Epithelial cell of proximal tubule (primary cell): ENCODE results near the gene PAH. TPM values are rescaled to one million over a fixed set of nuclear protein-coding genes. Genes with fewer than 3 reads are reported as not detected.

ENCODE experiments used
- DNase-seq: peaks from one replicate; pipeline ENCODE4 v3.0.0-alpha.2; 2011; ENCODE audit warnings: low read depth
- H3K4me3 ChIP-seq: 2 replicates; pipeline ENCODE4 v1.5.1; 2011; ENCODE audit warnings: low read depth, mild to moderate bottlenecking, low read length
- CTCF ChIP-seq: conservative IDR thresholded peaks from 2 replicates; pipeline ENCODE4 v1.5.1; 2012; ENCODE audit warnings: low read depth, mild to moderate bottlenecking, low read length
- total RNA-seq: library from RNA; depleted of rRNA; stranded (reverse); fragments of >200 nt; gene quantifications from 2 replicates; pipeline ENCODE4 v1.2.3, GENCODE V29; 2015

PAH gene
- total RNA-seq, 1 donor from 2014 or later, result not detected

GRCh38 chr12:102962532-102962931 lies 45.5 kb upstream of the PAH start:
- no peak for DNase-seq
- no peak overlapping the region for H3K4me3 ChIP-seq
- no peak for TF ChIP-seq CTCF

GRCh38 chr12:102961466-102961855 lies 44.4 kb upstream of the PAH start:
- no peak for DNase-seq
- no peak overlapping the region for H3K4me3 ChIP-seq

GRCh38 chr12:102960766-102961465 lies 43.9 kb upstream of the PAH start:
- no peak for DNase-seq
- TF ChIP-seq CTCF, result no peak
- H3K4me3 ChIP-seq, result no peak overlapping the region

More at GRCh38 chr12:102961466-102961855, 44.4 kb upstream of the PAH start:
- TF ChIP-seq CTCF, result no peak

GRCh38 chr12:102959391-102959790 lies 42.3 kb upstream of the PAH start:
- H3K4me3 ChIP-seq, result no peak overlapping the region
- DNase-seq, result no peak
- TF ChIP-seq CTCF, result no peak

GRCh38 chr12:102958830-102959176 lies 41.8 kb upstream of the PAH start:
- no peak overlapping the region for H3K4me3 ChIP-seq
- no peak for DNase-seq
- TF ChIP-seq CTCF, result no peak

GRCh38 chr12:102958073-102958829 lies 41.2 kb upstream of the PAH start:
- no peak for TF ChIP-seq CTCF
- no peak for DNase-seq
- peak overlapping the region; percentile 40 for H3K4me3 ChIP-seq
